Heart left ventricle (tissue), 13 donors: ENCODE data around the gene PTPRJ.

Source experiments
- POLR2A ChIP-seq, 2 donors: fragments of 450-650 bp; IDR thresholded peaks; one replicate each; pipeline ENCODE4 v1.6.1; 2017; ENCODE audit warnings: antibody characterized with exemption in 2 of 2, mild to moderate bottlenecking in 2 of 2, moderate library complexity in 2 of 2
- TF ChIP-seq, protein P1 (sequence below), 12 donors: fragments of 200-600 bp; sonication (generic) in 4 of 12; IDR thresholded peaks; one replicate each; pipeline versions ENCODE4 v1.5.0 to v1.8.0; 2018 to 2022; ENCODE audit warnings: antibody characterized with exemption in 12 of 12, mild to moderate bottlenecking in 5 of 12
- donor health status: ischemic (EF 13 %, LVEDD 7.1; RV severe dilation, severe dysfunction).
- donor health status: DM: no; HTN: yes; CAD: no.
- donor health status: DM: no; HTN: no; CAD: no.
- donor health status: ischemic (EF 25% LVEDD 6.9; RV normal size, moderate dysfunction).
- donor health status: ischemic (EF 25% LVEDD 5.7; RV mildly dilated, moderate dysfunction).
- donor health status: ischemic (EF 35%, LVEDD 5.7; RV mildly dilated, moderate dysfunction).
- donor health status: nonischemic (EF 11% LVEDD 7.7; RV severe dilation, severe dysfunction).
- donor health status: DM: yes; HTN: yes; CAD: no.
- donor health status: PGD.
- donor health status: ischemic (EF 29% LVEDD 5.4; RV normal size, mild dysfunction).
- donor health status: nonischemic (EF 23%, LVEDD 6.1; RV moderate dilation, normal function).

DNA sequence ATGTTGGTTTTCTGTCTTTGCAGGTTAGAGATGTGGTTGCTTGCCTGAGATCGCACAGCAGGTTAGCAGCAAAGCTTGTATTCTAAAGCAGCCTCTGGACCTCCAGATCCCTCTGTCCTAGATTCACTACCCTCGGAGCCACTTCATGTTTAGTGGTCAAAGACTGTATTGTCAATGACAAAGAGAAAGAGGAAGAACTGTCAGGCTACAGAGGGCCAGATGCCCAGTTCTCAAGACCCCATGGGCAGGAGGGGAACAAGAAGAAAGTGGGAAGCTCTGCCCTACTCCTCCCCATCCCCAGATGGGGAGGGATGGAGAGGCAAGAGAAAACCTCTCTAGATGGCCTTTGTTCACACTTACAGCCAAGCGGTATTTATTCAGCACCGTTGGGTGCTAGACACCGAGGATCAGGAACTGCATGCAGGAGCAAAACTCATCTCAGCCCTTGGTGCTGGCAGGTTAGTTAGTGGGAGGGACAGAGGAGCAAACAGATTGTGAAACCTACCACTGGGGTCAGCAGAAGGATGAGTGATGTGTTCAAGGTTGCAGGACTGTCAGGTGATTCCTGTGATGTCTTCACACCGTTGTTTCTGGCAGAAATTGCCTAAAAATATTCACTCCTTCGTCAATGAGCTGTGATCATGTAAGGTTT, 38.3 kb upstream of the PTPRJ start:
- TF ChIP-seq, protein P1, sequence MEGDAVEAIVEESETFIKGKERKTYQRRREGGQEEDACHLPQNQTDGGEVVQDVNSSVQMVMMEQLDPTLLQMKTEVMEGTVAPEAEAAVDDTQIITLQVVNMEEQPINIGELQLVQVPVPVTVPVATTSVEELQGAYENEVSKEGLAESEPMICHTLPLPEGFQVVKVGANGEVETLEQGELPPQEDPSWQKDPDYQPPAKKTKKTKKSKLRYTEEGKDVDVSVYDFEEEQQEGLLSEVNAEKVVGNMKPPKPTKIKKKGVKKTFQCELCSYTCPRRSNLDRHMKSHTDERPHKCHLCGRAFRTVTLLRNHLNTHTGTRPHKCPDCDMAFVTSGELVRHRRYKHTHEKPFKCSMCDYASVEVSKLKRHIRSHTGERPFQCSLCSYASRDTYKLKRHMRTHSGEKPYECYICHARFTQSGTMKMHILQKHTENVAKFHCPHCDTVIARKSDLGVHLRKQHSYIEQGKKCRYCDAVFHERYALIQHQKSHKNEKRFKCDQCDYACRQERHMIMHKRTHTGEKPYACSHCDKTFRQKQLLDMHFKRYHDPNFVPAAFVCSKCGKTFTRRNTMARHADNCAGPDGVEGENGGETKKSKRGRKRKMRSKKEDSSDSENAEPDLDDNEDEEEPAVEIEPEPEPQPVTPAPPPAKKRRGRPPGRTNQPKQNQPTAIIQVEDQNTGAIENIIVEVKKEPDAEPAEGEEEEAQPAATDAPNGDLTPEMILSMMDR (IDR thresholded peaks at IDR 0.05) = no peak
- TF ChIP-seq POLR2A (IDR thresholded peaks at IDR 0.05) = no peak
